Vagina (tissue), 2 donors: ENCODE results near the gene CD79A.

Experiments
- POLR2A ChIP-seq, 2 donors: fragments of 450-650 bp; IDR thresholded peaks; one replicate each; pipeline ENCODE4 v1.6.1; 2017; ENCODE audit warnings: antibody characterized with exemption in 2 of 2, mild to moderate bottlenecking in 2 of 2, moderate library complexity in 2 of 2
- POLR2AphosphoS5 ChIP-seq, 2 donors: sonication (generic); formaldehyde crosslinking; IDR thresholded peaks; one replicate each; pipeline ENCODE4 v1.9.0; 2017; ENCODE audit warnings: antibody characterized with exemption in 2 of 2, mild to moderate bottlenecking in 2 of 2, low read depth in 1 of 2; ENCODE audit not compliant: insufficient read depth in 1 of 2
- TF ChIP-seq, protein P1 (sequence below), 3 experiments: fragments of 450-650 bp in 2 of 3; fragments of 200-600 bp in 1 of 3; sonication (generic) in 1 of 3; IDR thresholded peaks; one replicate each; pipeline ENCODE4 v1.5.1; 2017 to 2019; ENCODE audit warnings: antibody characterized with exemption in 3 of 3, mild to moderate bottlenecking in 2 of 3, moderate library complexity in 2 of 3

DNA sequence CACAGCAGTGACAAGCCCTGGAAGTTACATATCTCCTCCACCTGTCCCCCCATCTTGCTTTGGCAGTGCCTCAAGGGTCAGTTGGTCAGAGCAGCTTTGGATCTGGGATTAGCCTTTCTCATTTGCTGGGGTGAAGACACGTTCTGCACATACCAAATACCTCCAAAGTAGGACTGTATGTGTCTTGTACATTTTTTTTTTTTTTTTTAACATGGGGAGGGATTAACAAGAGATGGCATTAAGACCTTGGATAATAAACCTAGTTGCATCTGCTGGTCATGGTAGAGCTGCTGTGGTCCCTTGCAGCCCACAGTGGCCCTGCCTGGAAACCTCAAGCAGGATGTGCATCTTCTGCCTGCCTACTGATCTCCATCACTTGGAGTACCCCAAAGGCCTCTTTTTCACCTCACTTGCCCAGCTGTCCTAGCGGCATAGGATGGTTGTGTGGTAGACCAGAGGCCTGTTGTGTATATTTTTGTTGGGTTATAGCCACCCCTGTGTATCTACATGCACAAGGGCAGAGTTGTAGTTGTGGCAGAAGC is 14.6 kb upstream of the CD79A start:
- TF ChIP-seq, protein P1, sequence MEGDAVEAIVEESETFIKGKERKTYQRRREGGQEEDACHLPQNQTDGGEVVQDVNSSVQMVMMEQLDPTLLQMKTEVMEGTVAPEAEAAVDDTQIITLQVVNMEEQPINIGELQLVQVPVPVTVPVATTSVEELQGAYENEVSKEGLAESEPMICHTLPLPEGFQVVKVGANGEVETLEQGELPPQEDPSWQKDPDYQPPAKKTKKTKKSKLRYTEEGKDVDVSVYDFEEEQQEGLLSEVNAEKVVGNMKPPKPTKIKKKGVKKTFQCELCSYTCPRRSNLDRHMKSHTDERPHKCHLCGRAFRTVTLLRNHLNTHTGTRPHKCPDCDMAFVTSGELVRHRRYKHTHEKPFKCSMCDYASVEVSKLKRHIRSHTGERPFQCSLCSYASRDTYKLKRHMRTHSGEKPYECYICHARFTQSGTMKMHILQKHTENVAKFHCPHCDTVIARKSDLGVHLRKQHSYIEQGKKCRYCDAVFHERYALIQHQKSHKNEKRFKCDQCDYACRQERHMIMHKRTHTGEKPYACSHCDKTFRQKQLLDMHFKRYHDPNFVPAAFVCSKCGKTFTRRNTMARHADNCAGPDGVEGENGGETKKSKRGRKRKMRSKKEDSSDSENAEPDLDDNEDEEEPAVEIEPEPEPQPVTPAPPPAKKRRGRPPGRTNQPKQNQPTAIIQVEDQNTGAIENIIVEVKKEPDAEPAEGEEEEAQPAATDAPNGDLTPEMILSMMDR (IDR thresholded peaks at IDR 0.05) = no peak
- TF ChIP-seq POLR2A (IDR thresholded peaks at IDR 0.05) = no peak
- no peak for TF ChIP-seq POLR2AphosphoS5 (IDR thresholded peaks at IDR 0.05; ENCODE audit: insufficient read depth in 1 of 2, low read depth in 1 of 2)
